ENCODE results near the gene TAPBP. TPM values are rescaled to one million over a fixed set of nuclear protein-coding genes. Genes with fewer than 3 reads are reported as not detected.

Gene TAPBP
- total and polyA plus RNA-seq, 9 of the 15 experiments (the other 6 are each of a cell fraction or from before 2014, with no cell fraction given), result 5.6 to 74.0 (median 22.3) TPM

DNA sequence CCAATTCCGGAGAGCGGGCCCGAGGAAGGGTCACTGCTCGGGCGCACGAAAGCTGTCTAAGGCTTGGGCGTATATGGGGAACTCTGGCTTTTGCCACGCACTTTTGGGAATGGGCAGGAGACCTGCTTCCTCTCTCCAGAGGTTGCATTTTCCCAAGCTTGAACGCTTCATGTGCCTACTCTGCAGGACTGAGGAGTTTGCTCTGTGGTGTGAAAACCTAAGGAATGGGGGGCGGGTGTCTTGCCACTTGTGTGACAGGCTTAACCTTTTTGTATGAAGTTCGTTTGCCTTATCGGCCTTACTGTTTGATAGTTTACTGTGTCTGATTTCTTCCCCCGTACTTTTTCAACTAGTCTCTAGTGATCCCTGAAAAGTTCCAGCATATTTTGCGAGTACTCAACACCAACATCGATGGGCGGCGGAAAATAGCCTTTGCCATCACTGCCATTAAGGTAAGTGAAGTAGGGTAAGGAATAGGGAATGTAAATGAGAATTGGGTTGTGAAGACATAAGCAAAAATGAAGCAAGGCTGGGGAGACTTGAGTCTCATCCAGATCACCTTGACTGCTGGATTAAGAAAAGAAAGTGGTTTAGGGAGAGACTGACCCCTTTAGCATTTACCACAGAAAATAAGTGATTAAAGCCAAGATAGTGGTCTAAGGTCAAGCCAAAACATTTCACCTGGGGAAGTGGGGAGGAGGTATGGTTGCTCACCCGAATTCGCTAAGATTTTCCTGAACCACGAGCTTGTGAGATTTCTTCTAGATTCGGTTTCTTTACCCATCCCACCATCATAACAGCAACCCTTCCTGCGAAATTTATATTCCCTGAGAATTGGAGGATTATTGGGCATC, 41.4 kb downstream of the TAPBP start (continued):
- TF ChIP-seq, protein P1, sequence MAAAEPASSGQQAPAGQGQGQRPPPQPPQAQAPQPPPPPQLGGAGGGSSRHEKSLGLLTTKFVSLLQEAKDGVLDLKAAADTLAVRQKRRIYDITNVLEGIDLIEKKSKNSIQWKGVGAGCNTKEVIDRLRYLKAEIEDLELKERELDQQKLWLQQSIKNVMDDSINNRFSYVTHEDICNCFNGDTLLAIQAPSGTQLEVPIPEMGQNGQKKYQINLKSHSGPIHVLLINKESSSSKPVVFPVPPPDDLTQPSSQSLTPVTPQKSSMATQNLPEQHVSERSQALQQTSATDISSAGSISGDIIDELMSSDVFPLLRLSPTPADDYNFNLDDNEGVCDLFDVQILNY (CRISPR knock-in tag; IDR thresholded peaks at IDR 0.05), result no peak
- no peak for TF ChIP-seq ZNF274 (IDR thresholded peaks at IDR 0.05; ENCODE audit: borderline replicate concordance, low read depth, low read length)
- TF ChIP-seq, protein P2, sequence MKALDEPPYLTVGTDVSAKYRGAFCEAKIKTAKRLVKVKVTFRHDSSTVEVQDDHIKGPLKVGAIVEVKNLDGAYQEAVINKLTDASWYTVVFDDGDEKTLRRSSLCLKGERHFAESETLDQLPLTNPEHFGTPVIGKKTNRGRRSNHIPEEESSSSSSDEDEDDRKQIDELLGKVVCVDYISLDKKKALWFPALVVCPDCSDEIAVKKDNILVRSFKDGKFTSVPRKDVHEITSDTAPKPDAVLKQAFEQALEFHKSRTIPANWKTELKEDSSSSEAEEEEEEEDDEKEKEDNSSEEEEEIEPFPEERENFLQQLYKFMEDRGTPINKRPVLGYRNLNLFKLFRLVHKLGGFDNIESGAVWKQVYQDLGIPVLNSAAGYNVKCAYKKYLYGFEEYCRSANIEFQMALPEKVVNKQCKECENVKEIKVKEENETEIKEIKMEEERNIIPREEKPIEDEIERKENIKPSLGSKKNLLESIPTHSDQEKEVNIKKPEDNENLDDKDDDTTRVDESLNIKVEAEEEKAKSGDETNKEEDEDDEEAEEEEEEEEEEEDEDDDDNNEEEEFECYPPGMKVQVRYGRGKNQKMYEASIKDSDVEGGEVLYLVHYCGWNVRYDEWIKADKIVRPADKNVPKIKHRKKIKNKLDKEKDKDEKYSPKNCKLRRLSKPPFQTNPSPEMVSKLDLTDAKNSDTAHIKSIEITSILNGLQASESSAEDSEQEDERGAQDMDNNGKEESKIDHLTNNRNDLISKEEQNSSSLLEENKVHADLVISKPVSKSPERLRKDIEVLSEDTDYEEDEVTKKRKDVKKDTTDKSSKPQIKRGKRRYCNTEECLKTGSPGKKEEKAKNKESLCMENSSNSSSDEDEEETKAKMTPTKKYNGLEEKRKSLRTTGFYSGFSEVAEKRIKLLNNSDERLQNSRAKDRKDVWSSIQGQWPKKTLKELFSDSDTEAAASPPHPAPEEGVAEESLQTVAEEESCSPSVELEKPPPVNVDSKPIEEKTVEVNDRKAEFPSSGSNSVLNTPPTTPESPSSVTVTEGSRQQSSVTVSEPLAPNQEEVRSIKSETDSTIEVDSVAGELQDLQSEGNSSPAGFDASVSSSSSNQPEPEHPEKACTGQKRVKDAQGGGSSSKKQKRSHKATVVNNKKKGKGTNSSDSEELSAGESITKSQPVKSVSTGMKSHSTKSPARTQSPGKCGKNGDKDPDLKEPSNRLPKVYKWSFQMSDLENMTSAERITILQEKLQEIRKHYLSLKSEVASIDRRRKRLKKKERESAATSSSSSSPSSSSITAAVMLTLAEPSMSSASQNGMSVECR (CRISPR knock-in tag; IDR thresholded peaks at IDR 0.05), result peak; percentile 19; the same call in 1 of the 2 replicates
- TF ChIP-seq ETS2 (tag; IDR thresholded peaks at IDR 0.05; ENCODE audit: borderline replicate concordance, poor library complexity, severe bottlenecking), result no peak
- no peak for TF ChIP-seq NFE2L1 (tag; IDR thresholded peaks at IDR 0.05; ENCODE audit: borderline replicate concordance, low read depth)
- TF ChIP-seq BDP1 (IDR thresholded peaks at IDR 0.05; ENCODE audit: insufficient read depth, insufficient read length), result no peak
- no peak for TF ChIP-seq TEAD4 (IDR thresholded peaks at IDR 0.05; ENCODE audit: low read length)
- no peak for TF ChIP-seq TEAD4 (CRISPR knock-in tag; IDR thresholded peaks at IDR 0.05; ENCODE audit: borderline replicate concordance)
- TF ChIP-seq, protein P3, sequence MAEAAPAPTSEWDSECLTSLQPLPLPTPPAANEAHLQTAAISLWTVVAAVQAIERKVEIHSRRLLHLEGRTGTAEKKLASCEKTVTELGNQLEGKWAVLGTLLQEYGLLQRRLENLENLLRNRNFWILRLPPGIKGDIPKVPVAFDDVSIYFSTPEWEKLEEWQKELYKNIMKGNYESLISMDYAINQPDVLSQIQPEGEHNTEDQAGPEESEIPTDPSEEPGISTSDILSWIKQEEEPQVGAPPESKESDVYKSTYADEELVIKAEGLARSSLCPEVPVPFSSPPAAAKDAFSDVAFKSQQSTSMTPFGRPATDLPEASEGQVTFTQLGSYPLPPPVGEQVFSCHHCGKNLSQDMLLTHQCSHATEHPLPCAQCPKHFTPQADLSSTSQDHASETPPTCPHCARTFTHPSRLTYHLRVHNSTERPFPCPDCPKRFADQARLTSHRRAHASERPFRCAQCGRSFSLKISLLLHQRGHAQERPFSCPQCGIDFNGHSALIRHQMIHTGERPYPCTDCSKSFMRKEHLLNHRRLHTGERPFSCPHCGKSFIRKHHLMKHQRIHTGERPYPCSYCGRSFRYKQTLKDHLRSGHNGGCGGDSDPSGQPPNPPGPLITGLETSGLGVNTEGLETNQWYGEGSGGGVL (CRISPR knock-in tag; IDR thresholded peaks at IDR 0.05), result no peak
- no peak for TF ChIP-seq ZNF24 (IDR thresholded peaks at IDR 0.05)
- no peak for TF ChIP-seq ZNF212 (CRISPR knock-in tag; IDR thresholded peaks at IDR 0.05)
- 0 out of 2 replicates have a peak, but pooled peaks have one; percentile 37 for TF ChIP-seq HNRNPL (IDR thresholded peaks at IDR 0.05; ENCODE audit: low read depth, low read length)
- no peak for TF ChIP-seq NBN (IDR thresholded peaks at IDR 0.05; ENCODE audit: low read depth)
- TF ChIP-seq, protein P4, sequence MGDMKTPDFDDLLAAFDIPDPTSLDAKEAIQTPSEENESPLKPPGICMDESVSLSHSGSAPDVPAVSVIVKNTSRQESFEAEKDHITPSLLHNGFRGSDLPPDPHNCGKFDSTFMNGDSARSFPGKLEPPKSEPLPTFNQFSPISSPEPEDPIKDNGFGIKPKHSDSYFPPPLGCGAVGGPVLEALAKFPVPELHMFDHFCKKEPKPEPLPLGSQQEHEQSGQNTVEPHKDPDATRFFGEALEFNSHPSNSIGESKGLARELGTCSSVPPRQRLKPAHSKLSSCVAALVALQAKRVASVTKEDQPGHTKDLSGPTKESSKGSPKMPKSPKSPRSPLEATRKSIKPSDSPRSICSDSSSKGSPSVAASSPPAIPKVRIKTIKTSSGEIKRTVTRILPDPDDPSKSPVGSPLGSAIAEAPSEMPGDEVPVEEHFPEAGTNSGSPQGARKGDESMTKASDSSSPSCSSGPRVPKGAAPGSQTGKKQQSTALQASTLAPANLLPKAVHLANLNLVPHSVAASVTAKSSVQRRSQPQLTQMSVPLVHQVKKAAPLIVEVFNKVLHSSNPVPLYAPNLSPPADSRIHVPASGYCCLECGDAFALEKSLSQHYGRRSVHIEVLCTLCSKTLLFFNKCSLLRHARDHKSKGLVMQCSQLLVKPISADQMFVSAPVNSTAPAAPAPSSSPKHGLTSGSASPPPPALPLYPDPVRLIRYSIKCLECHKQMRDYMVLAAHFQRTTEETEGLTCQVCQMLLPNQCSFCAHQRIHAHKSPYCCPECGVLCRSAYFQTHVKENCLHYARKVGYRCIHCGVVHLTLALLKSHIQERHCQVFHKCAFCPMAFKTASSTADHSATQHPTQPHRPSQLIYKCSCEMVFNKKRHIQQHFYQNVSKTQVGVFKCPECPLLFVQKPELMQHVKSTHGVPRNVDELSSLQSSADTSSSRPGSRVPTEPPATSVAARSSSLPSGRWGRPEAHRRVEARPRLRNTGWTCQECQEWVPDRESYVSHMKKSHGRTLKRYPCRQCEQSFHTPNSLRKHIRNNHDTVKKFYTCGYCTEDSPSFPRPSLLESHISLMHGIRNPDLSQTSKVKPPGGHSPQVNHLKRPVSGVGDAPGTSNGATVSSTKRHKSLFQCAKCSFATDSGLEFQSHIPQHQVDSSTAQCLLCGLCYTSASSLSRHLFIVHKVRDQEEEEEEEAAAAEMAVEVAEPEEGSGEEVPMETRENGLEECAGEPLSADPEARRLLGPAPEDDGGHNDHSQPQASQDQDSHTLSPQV (IDR thresholded peaks at IDR 0.05), result no peak
- no peak for TF ChIP-seq CBX8 (IDR thresholded peaks at IDR 0.05; ENCODE audit: borderline replicate concordance, extremely low read depth, low read depth, low read length, poor library complexity, severe bottlenecking)

Data from K562 (cell line).